GM21717 (cell line): ENCODE data around the gene NTMT2.

Source experiments
- ATAC-seq: cut with Tn5 transposase; IDR thresholded peaks from one replicate; pipeline ENCODE4 v1.9.1; 2021; ENCODE audit warnings: mild to moderate bottlenecking, moderate library complexity; ENCODE audit not compliant: unreplicated experiment

NTMT2 gene

DNA sequence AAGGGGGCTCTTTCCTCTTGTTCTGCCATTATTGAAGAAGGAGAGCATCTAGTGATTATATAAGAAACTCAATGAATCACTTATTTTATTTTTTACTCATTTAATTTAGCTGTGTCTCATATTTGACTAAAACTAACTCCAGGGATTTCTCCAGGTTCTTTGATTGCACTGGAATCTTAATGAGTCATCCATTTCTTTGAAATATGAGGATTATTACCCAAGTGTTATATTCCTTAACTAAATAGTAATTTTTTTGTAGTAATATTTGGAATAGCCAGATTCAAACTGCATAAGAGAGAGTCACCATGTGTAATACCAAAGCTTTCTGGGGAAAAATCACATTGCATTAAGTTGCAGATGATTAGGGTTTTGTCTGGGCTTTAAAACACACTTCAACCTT is 59.5 kb downstream of the NTMT2 start:
- no peak for ATAC-seq

DNA sequence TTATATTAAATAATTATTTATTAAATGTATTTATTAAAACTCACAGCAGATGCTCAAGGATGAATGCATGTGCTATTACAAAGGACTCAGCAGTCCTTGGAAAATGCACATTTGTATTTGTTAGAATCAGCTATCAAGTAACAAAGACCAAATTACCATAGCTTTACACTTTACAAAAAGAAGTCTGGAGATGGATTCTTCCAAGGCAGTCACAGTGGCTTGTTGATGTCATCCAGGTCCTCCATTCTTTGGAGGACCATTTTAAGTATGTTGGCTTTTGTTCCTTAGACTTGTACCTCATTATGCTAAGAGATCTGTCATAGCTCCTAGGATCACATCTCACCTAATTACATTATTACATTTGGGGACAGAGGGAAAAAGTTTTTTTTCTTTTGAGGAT is 63.4 kb downstream of the NTMT2 start:
- ATAC-seq = no peak

DNA sequence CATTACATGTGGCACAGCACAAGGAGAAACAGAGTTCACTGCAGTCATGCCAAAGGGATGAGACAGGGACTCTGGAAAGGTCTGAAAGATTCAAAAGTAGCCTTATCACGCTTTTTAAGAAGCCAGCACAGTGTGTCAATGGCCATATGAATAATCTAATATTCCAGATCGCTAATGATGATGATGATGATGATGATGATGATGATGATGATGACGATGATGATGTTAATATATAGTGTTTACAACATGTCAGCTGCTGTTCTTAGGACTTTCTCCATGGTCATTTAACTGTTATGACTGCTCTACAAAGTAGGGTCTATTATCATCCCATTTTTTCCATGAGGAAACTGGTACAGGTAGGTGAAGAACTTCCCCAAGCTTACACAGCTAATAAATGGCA is 64.4 kb downstream of the NTMT2 start:
- no peak for ATAC-seq

DNA sequence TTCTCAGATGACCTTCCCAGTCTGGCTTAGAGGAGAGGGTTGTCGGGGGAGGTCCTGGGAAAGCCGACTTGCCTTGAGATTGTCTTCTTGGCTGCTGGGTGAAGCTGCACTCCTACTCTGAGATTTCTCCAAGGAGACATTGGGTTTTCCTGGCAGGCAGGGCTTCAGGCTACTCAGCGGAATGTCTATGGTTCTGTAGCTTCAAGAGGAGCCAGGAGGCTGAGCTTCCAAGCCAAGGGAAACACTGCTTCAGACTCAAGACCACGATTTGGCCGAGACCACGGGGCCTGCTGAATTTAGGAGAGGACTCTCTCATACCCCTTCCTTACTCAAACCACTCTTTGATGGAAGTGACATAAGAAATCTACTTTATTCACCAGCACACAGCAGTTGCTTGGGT is 67.8 kb downstream of the NTMT2 start:
- ATAC-seq = no peak

DNA sequence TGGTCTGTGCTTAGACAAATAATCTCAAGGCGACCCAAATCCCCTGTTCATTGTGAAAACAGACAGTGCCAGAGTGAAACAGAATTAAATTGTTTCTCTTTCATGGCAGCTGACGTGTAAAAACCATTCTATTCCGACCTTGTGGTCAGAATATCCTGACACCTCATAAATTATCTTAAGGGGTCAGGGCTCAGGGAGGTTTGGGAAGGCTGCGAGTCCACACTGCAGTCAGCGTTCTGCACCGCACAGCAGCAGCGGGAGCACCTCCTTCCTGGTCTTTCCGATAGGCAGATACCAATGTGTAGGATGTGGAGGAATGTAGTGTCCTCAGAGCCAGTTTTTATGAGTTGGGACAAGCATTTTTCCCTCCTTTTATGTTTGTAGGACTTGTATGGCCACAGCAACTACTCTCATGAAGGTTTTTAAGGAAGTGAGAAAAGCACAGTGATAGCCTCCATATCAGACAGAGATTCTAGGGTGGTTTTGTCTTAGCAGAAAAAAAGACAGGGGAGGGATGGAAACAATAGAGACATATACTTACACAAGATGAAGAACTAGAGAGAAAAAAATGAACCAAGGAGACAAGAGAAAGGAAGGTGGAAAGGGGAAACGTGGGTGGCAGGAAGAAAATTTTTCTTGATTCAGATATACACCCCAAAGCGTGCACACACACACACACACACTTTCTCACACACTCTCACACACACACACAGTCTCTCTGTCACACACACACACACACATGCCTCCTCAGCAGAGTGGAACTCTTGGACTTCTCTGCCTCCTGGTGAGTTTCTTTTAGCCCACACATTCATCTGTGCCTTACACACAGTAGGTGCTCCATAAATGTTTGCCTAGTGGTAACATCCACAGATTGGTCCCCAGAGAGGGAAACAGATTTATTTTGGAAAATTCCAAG is 68.6 kb downstream of the NTMT2 start:
- peak; percentile 63 for ATAC-seq

DNA sequence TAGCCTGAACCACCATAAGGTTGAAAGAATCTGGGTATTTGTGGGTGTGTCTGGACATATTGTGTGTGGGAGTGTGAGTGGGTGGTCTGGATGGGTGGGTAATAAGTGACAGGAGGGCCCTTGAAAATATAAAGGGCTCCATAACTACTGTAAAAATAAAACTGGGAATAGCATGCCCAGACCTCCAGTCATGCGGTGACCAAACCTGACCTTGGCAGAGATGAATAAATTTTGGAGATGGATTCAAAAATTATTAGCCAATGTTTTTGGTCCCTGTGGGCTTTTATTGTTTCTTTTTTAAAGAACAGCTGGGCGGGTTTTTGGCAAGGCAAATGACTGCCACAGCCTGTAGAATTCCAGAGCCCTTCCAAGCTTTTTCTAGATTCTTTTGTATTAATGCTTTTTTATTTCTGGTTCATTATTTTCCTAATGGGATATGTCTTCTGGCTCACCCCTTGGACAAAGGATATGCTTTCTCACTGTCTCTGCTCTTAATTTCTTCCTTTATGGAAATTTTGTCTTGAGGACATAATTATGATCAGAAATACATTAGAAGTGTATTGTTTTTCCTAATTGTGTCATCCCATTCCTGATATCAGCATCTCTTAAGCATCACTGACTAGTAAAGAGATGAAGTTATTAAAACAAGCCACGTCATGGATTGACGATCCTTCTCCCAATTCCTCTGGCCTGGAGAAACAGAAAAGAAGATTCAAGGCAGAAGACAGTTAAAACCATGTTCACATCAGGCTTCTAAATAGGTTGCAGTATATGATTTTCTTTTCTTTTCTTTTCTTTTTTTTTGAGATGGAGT is 69.5 kb downstream of the NTMT2 start:
- ATAC-seq = no peak

DNA sequence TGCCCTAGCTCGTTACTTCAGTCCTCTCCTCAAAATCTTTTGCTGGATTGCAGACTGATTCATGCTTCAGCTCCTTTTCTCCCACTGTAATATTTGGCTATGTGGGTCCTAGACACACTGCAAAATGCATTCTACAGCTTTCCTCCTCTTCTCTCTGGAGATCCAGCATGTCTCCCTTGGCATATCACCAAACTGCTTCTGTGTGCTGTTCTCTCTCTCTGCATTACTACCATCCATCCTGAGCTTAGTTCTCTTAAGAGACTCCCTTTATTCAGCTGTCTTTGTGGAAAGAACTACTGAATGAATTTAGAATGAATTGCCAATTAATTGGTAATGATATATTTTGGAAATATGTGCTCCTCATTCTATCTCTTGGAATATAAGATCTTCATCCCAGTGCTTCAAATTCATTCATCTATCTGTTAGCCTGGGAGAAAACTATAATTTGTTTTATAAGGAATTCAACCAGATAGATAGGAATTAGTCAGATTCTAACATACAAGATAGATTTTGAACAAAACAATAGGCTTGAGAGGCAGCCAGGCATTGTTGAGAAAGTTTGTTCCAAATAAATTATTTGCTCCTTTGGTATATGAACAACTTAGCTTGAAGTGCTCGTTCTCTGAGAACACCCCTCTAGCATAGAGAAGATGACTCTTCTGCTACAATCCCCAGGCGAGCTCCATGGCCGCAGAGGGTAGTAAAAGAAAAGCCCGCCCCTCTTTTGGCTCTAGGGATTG is 71.9 kb downstream of the NTMT2 start:
- no peak for ATAC-seq

DNA sequence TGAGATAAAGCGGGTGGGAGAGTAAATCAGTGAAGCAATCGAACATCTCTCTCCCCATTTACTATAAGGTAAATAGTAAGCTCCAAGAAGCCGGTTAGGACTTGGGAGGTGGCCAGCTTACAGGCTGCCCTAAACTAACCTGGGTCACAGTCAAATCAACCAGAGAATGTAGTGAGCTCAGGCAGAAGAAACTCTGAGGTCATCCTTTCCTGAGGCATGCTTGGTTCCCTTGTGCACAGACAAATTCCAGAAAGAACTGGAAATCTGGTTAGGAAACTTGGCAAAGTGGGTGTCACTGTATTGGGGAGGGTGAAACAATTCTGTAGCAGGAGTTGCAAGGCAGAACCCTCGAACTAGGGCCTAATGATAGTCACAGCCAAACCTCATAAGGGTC is 72.5 kb downstream of the NTMT2 start:
- ATAC-seq = no peak
